Measurements from ENCODE around the gene PUS1.

Gene PUS1

DNA sequence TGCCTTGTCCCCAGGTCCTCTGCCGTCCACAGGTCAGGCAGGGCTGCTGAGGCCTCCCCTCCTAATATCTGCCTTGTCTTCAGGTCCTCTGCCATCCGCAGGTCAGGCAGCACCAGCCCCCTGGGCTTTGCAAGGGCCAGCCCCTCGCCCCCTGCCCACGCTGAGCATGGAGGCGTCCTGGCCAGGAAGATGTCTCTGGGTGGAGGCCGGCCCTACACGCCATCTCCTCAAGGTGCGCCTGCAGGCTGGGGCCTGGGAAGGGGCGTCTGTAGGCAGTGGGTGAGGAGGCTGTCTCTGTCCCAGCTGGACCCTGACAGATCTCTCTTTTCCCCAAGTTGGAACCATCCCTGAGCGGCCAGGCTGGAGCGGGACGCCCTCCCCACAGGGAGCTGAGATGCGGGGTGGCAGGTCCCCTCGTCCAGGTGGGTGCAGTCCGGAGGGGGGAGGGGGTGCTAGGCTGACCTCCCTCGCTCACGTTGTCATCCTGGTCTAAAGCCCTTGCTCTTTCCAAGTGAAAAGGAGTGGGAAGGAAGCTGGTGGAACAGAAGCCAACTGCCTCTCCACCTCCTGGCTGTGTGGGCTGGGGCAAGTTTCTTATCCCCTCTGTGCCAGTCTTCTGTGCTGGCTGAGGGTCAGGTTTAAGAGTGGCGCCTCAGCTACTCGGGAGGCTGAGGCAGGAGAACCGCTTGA lies 13.9 kb upstream of the PUS1 start:
- no peak overlapping the region for H3K4me3 ChIP-seq (ENCODE audit: low read depth, low read length)

- no peak overlapping the region for H3K4me3 ChIP-seq (ENCODE audit: low read depth, low read length)
These were observed 13.3 kb upstream of the PUS1 start for GRCh38 chr12:131915823-131916222.

GRCh38 chr12:131916306-131917138 lies 12.6 kb upstream of the PUS1 start:
- H3K4me3 ChIP-seq (ENCODE audit: low read depth, low read length): no peak overlapping the region

GRCh38 chr12:131917139-131917710 lies 11.9 kb upstream of the PUS1 start:
- no peak overlapping the region for H3K4me3 ChIP-seq (ENCODE audit: low read depth, low read length)

- no peak overlapping the region for H3K4me3 ChIP-seq (ENCODE audit: low read depth, low read length)
These were observed 11.3 kb upstream of the PUS1 start for GRCh38 chr12:131917711-131918306.

GRCh38 chr12:131918311-131919050 lies 10.6 kb upstream of the PUS1 start:
- no peak overlapping the region for H3K4me3 ChIP-seq (ENCODE audit: low read depth, low read length)

- no peak overlapping the region for H3K4me3 ChIP-seq (ENCODE audit: low read depth, low read length)
These were observed 10.1 kb upstream of the PUS1 start for GRCh38 chr12:131919051-131919347.

GRCh38 chr12:131919366-131920156 lies 9.5 kb upstream of the PUS1 start:
- H3K4me3 ChIP-seq (ENCODE audit: low read depth, low read length): no peak overlapping the region

- H3K4me3 ChIP-seq (ENCODE audit: low read depth, low read length): no peak overlapping the region
These were observed 8.9 kb upstream of the PUS1 start for GRCh38 chr12:131920157-131920508.

GRCh38 chr12:131920902-131921840 lies 7.9 kb upstream of the PUS1 start:
- no peak overlapping the region for H3K4me3 ChIP-seq (ENCODE audit: low read depth, low read length)

DNA sequence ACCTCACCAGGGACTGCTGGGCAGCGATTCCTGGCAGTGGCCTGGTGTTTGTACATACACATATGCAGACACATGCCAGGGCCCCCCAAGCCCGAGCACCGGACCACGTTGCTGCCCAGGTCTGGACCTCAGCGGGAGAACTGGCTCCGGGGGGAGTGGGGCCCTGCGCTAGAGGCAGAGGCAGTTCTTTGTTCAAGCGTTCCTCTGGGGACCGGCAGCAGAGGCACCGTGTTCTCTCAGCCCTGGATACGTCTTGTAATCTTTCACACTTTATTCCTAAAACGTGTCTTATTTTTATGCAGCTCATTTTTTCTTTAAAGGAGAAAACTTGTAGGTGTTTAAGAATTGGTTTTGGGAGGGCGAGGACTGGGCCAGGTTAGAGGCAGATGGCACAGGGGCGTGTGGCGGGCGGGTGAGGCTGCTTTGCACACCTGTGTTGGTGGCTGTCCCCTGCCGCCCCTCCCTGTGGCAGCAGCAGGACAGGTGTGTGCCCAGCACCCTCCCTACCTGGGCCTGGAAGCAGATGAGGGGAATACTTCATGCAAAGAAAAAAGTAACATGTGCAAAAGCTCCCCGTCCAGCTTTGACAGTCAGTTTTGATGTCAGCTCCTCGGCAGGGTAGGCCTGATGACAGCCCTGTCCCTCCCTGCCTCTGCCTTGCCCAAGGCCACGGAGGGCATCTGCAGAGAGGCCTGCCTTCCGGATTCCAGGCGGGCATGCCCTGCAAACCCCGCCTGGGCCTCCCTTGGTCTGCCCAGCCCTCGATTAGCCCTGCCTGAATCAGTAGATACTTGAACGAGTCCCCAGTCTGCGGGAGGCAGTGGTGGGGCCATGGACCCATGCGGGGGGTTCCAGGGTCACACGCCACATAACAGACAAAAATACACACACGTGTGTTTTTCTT lies 7.0 kb upstream of the PUS1 start:
- H3K4me3 ChIP-seq (ENCODE audit: low read depth, low read length): no peak overlapping the region

GRCh38 chr12:131922772-131923171 lies 6.3 kb upstream of the PUS1 start:
- H3K4me3 ChIP-seq (ENCODE audit: low read depth, low read length): no peak overlapping the region

- no peak overlapping the region for H3K4me3 ChIP-seq (ENCODE audit: low read depth, low read length)
These were observed 5.8 kb upstream of the PUS1 start for GRCh38 chr12:131923260-131923659.

DNA sequence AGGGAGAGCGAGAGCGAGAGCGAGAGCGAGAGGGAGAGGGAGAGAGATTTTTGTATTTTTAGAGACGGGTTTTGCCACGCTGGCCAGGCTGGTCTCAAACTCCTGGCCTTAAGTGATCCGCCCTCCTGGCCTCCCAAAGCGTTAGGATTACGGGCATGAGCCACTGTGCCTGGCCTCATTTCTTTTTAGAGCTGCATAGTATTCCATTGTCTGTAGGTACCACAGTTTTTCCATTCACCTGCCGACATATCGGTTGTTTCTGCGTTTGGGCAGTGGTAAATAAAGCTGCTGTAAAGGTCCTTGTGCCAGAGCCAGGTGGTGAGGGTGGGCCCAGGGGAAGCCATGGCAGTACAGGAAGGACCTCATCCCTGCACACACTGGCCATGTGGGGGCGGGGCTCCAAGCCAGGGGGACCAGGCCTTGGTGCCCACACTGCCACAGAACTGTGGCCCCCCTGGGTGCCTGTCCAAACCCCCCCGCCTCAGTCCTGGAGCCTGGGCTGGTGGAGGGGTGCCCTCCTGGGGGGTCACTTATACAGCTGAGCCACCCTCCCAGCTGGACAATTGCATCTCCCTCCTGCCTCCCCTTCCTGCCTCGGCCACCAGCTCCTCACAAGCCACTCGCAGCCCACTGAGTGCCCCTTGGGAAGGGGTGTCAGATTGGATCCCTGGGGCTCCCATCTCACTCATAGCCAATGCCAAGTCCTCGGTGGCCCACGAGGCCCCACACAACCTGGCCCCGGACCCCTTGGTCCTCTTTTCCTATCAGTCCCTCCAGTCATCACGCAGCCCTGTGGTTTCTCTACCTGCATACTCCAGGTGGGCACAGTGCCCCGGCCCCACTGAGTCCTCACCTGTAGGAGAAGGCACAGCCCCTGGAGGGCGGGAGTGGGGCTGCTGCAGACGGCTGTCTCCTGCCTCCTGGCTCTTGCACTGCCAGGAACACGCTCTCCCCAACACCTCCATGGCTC lies 1.7 kb upstream of the PUS1 start:
- no peak overlapping the region for H3K4me3 ChIP-seq (ENCODE audit: low read depth, low read length)

- peak overlapping the region; percentile 62 for H3K4me3 ChIP-seq (ENCODE audit: low read depth, low read length)
These were observed 881 bp upstream of the PUS1 start for GRCh38 chr12:131928080-131928710.

GRCh38 chr12:131929581-131930456 lies 743 bp downstream of the PUS1 start:
- peak overlapping the region; percentile 82 for H3K4me3 ChIP-seq (ENCODE audit: low read depth, low read length)

All from iPS-11a (cell line).